Gastroesophageal sphincter (tissue), 3 donors: Measurements from ENCODE around the gene RBL2.

Experiments used
- CTCF ChIP-seq, 4 experiments: fragments of 200-600 bp in 2 of 4; fragments of 450-650 bp in 2 of 4; sonication (generic) in 1 of 4; IDR thresholded peaks; one replicate each; pipeline ENCODE4 v1.5.1; 2017 to 2019; ENCODE audit warnings: antibody characterized with exemption in 4 of 4, mild to moderate bottlenecking in 2 of 4, moderate library complexity in 2 of 4
- EP300 ChIP-seq: sonication (generic); formaldehyde crosslinking; IDR thresholded peaks from one replicate; pipeline ENCODE4 v1.6.1; 2017; ENCODE audit warnings: antibody characterized with exemption, mild to moderate bottlenecking
- POLR2A ChIP-seq, 2 donors: fragments of 450-650 bp; IDR thresholded peaks; one replicate each; pipeline ENCODE4 v1.6.1; 2017; ENCODE audit warnings: antibody characterized with exemption in 2 of 2, mild to moderate bottlenecking in 2 of 2, moderate library complexity in 1 of 2
- POLR2AphosphoS5 ChIP-seq: sonication (generic); formaldehyde crosslinking; IDR thresholded peaks from one replicate; pipeline ENCODE4 v1.6.1; 2017; ENCODE audit warnings: antibody characterized with exemption

DNA sequence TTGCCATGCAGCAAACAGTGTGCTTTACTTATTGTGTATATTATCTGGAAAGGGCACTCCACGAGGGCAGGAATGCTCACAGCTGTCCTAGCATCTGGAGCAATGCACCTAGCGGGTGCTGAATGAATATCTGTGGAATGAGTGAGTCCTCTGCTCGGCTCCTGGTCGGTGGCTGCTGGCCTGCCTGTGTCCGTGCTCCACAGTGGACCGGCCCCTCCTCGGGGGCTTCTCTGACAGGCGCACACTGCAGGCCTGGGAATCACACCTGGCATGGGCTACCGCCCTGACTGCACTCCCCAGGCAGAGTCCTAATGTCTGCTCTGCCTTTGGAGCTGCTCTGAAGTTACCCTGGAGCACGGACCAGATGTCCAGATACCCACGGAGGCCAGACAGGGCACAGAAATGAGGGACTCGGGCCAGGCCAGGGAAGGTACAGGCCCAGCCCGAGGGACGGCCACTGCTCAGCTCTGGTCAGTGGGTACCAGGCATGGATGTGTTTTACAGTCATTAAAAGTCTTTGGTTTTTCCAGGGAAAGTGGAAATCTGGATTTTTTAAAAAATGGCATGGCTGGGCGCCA is 89.8 kb downstream of the RBL2 start:
- TF ChIP-seq EP300 (no peak), CTCF (IDR thresholded peaks at IDR 0.05) (no peak), POLR2AphosphoS5 (no peak), POLR2A (IDR thresholded peaks at IDR 0.05) (no peak)
